Activated effector memory CD4-positive, alpha-beta T cell treated with Interleukin-2 at 50 U/mL for 16 hours (primary cell): Measurements from ENCODE around the gene ADNP2.
"Not testable (repeated sequence)": the region's sequence is repeated elsewhere in the genome, so short reads cannot be mapped to it uniquely, and the experiment has no call there.

Experiments used
- DNase-seq: peaks from one replicate; pipeline ENCODE4 v3.0.0-alpha.2; 2020

ADNP2 gene

DNA sequence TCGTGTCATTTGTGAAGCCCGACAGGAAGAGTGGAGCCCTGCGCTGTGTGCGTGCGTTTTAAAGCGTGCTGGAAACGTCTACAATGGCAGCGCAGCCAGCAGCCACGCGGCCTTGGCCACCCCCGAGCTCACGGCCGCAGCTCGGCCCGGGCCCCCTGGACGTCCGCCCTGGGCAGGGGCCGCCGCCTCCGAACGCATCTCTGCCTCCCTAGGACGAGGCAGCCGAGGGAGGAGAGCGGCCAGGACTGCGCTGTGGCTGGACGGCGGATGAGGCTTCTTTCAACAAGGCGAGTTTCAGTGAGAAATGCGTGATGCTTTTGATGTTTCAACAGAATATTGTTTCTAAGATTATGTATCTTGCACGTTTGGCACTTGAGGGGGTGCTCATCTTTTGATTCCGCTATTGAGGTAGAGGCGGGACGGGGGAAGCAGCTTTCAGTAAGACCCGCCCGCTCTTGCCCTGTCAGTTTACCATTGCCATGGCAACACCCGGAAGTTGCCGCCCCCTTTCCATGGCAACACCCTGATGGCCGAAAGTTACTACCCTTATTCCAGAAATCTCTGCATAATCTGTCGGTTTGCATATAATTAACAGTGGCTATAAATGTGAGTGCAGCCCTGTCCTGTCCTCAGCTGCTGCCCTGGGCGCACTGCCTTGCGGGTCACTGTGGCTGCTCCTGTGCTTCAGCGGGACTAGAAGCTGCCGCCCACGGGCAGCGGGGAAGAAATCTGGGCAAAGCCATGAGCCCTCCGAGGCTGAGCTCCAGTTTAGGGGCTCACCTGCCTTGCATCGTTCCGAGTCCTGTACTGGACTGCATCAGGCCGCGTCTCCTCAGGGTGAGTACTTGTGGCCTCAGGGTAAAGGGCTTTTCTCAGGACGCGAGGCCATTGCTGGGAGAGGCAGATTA is 38.6 kb downstream of the ADNP2 start:
- peak; percentile 67 for DNase-seq

DNA sequence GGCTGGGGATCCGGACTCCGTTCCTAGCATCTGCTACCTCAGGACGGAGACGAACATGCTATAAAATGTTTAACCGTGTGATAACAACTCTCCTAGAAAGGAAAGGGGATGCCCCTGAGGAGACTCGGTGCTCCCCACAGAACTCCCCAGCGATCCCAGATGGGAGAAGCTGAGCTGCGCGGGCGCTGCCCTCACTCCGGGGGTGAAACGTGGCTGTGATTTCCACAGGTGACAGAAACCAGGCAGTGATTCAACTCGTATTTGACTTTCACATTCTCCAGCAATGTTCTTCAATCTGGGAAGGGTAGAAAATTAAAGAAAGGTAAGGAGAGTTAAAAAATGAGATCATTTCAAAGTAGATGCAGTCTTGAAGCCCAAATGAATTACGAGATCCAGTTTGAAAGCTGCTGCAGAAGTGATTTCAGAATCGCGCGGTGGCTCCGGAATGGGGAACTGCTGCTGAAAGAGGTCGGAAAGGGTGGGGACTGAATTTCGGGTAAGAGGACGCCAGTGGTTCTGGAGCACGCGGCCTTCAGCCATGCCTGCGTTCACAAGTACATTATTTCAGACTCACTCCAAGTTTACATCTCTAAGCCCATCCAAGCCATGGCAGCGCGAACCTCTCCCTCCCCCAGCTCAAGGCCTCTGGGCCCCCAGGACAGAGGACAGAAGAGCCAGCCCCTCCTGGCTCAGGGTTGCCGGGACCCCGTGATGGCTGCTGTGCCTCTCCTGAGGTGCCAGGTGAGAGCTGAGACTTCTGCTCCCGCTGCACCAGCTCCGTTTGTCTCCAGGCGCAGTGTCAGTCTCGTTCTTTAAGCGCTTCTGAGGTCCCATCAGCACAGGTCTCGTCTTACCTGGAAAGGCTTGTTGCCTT is 39.5 kb downstream of the ADNP2 start:
- no peak for DNase-seq

- no peak for DNase-seq
These were observed 40.6 kb downstream of the ADNP2 start for GRCh38 chr18:80149667-80150066.

GRCh38 chr18:80154293-80154692 is 45.2 kb downstream of the ADNP2 start:
- peak; percentile 10 for DNase-seq

GRCh38 chr18:80157708-80158343 is 48.8 kb downstream of the ADNP2 start:
- DNase-seq: peak; percentile 55

DNA sequence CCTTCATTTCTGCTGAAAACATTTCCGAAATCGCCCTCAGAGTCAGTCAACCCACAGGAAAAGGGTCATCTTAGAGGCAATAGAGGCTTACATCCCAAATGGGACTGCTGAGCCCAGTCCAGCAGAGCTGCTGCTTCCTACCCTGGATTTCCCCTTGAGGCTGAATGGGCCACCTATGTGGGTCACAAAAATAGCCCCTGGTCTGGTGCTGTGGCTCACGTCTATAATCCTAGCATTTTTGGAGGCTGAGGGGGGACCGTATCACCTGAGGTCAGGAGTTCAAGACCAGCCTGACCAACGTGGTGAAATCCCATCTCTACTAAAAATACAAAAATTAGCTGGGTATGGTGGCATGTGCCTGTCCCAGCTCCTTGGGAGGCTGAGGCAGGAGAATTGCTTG is 49.3 kb downstream of the ADNP2 start:
- DNase-seq: no peak

DNA sequence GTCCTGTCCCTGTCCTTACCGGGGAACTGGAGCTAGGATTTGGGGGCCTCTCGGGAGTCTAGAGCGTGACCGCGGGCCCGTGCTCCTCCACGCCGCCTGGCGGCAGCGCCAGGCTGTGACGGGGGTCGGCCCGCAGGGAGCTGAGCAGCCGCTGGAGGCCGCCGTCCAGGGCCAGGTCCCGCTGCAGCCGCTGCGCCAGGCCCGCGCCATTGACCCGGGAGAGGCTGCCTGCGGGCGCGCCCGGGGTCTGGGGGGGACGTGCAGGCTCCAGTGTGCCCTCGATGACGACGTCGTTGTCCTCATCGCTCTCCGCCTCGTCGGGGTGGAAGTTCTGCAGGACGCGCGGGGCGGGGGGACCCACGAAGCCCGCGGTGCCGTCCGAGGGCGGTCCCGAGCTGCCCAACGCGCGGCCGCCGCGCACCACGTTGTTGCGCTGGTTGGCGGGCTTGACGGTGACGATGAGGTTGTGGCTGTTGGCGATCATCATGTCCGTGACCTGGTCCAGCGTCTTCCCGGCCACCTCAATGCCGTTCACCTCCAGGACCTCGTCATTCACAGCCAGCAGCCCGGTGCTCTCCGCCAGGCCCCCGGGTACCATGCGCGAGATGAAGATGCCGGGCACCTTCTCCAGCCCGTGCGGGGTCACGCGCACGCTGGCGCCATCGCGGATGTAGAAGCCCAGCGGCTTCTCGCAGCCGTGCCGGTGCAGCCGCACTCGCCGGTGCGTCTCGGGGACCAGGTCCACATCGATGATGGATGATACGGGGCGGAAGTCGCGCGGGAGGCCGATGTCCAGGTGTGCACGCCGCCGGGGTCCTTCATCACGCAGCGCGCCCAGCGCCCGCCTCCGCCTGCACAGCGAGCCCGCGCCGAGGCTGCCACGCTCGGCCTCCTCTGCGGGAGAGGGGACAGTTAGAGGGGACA is 50.9 kb downstream of the ADNP2 start:
- DNase-seq: peak; percentile 20

GRCh38 chr18:80161781-80162417 is 52.8 kb downstream of the ADNP2 start:
- DNase-seq: no peak

DNA sequence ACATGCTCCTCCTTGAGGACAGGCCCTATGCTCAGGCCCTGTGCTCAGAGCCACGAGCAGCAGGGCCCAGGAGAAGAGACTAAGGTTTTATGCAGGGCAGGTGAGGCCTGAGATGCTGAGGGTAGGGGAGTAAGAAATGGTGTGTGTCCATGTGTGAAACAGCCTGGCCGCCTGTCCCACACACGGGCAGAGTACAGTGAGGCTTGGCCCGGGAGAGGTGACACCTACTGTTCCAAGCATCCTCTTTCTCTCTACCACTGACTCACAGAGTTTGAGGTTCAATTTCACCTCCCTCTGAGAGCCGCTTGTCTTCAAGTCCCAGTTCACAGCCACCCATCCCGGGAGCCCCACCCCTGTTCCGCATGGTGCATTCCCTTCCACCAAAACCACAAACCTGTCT is 54.1 kb downstream of the ADNP2 start:
- DNase-seq: no peak

DNA sequence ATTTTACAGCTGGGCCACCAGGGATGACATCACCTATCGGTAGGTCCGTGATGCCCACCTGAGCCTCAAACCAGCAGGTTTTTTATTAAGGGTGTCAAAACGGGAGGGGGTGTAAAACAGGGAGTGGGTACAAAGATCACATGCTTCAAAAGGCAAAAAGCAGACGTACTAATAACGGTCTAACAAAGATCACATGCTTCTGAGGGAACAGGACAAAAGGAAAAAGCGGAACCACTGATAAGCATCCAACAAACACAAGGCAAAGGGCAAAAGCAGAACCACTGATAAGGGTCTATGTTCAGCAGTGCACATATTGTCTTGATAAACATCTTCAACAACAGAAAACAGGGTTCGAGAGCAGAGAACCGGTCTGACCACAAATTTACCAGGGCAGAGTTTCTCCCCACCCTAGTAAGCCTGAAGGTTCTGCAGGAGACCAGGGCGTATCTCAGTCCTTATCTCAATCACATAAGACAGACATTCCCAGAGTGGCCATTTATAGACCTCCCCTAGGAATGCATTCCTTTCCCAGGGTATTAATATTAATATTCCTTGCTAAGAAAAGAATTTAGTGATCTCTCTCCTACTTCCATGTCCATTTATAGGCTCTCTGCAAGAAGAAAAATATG is 55.8 kb downstream of the ADNP2 start:
- DNase-seq: not testable (repeated sequence)

DNA sequence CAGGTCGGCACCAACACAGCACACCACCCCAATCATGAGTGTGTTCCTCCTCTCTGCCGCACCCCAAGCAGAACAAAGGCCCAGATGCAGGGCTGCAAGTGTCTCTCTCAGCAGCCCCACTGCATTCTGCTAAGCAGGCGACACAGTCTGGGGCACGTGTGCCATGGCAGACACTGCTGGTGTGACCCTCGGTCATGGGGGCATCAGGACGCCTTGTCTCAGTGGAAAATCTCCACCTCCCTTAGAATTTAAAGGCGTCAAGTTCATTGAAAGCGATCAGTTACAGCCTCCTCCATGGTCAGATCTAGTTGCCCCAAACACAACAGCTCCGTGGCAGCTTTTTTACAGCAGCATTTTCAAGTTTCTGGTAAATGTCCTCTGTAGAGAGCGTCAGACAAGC is 57.2 kb downstream of the ADNP2 start:
- no peak for DNase-seq

DNA sequence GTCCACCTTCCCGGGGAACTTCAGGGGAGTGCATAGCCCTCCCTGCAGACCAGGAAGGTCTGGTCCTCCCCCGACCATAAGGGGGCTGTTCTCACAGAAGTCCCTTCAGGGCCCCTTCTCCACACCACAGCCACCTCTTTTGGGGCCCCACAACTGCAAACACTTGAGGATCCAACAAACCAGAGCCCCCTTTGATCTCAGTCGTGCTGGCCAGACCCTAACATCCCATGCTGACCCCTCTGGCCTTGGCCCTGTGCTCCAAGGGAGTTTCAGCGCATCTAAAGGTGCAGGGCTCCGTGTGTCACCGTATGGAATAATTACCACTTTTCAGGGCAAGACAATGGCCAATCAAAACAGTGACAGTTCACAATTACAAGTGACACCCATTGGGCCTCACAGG is 57.7 kb downstream of the ADNP2 start:
- no peak for DNase-seq

DNA sequence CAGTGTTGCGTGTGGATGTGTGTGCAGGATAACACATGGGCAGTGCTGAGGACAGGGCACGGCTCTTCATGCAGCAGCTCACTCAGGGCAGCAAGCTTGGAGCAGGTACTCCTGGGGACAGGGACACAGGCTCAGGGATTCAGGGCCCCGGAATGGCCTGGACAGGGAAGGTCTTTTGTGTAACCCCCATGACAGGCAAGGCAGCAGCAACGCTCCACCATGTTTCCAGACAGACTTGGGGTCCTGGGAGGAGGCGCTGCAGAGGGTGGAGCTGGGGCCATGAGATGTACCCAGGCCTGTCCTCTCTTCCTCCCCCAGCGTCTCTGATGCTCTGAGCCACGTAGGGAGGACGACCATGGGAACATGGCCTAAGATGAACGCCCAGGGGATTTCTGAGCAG is 58.3 kb downstream of the ADNP2 start:
- DNase-seq: no peak

GRCh38 chr18:80167931-80168330 is 58.9 kb downstream of the ADNP2 start:
- no peak for DNase-seq

GRCh38 chr18:80168346-80168745 is 59.3 kb downstream of the ADNP2 start:
- DNase-seq: no peak

- DNase-seq: no peak
These were observed 59.9 kb downstream of the ADNP2 start for GRCh38 chr18:80168982-80169381.

DNA sequence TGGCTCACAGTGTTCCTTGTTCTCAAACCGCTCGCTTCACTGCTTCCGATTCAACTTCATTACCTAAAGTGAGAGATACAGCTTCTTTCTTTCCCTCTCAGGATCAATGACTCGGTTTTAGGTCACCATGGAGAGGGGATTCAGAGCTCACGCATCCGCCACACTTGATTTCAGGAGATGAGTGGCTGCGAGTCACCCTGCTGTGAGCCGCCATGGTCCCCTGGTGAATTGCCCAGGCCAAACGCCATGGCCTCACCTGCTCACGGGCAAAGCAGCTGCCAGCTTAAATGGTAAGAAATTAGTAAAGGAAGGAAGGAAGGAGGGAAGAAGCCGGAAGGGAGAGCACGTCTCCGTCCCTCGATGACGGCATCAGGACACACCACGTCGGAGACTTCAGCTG is 60.5 kb downstream of the ADNP2 start:
- DNase-seq: no peak

DNA sequence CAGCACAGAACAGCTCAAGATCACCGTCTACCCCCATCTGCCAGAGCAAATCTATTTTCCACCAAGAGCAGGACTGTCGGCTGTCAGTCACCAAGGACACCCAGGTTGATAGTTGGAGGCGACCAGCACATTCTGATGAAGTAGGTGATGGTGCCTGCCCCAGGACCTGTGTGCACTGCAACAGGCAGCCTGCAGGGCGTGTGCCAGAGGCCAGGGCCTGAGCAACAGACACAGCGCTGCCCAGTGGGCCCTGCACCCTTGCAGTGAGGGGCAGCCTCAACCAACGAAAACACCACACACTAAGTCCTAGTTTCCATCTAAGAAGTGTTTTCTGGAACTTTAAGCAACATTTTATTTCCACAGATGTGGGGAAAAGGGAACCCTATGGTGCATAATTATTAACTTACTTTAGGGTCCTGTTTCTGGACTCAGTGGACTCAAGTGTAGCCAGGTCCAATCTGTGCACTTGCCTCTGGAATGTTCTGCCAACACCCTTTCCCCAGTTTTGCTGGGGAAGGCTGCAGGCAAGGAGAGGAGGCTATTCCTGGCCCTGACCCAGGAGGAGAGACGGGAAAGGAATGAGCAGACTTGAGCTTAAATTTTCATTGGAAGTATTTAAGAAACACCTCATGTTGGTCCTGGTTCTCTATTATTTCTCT is 61.5 kb downstream of the ADNP2 start:
- DNase-seq: no peak

GRCh38 chr18:80171054-80171872 is 62.2 kb downstream of the ADNP2 start:
- DNase-seq: peak; percentile 22

- DNase-seq: no peak
These were observed 63.0 kb downstream of the ADNP2 start for GRCh38 chr18:80172056-80172455.
